Panc1 (cell line): ENCODE data around the gene RDH13.

Experiments
- CTCF ChIP-seq: fragments of 450-650 bp; IDR thresholded peaks from 2 replicates; pipeline ENCODE4 v1.5.1; 2017; ENCODE audit warnings: mild to moderate bottlenecking
- POLR2AphosphoS5 ChIP-seq: IDR thresholded peaks from 2 replicates; pipeline ENCODE4 v1.6.1; 2012; ENCODE audit warnings: mild to moderate bottlenecking, low read depth, low read length, moderate library complexity
- REST ChIP-seq, 2 experiments: IDR thresholded peaks; 2 replicates each; pipeline ENCODE4 v1.6.1; 2011 to 2012; ENCODE audit warnings: low read depth in 2 of 2, control low read depth in 1 of 2, low read length in 1 of 2, mild to moderate bottlenecking in 1 of 2, moderate library complexity in 1 of 2; ENCODE audit not compliant: insufficient read depth in 1 of 2
- SIN3A ChIP-seq: IDR thresholded peaks from 2 replicates; pipeline ENCODE4 v1.6.1; 2012; ENCODE audit warnings: low read depth, mild to moderate bottlenecking, low read length, moderate library complexity, borderline replicate concordance; ENCODE audit not compliant: insufficient read depth
- TCF7L2 ChIP-seq: IDR thresholded peaks from 2 replicates; pipeline ENCODE4 v1.6.1; 2011; ENCODE audit warnings: mild to moderate bottlenecking, low read depth, low read length, inconsistent platforms

- TF ChIP-seq CTCF (no peak), SIN3A (no peak), POLR2AphosphoS5 (no peak), TCF7L2 (no peak), REST (IDR thresholded peaks at IDR 0.05; ENCODE audit: insufficient read depth in 1 of 2, low read depth in 2 of 2, low read length in 1 of 2) (no peak)
These were observed 24.6 kb upstream of the RDH13 start for GRCh38 chr19:55087542-55087901.
